WTC11 (cell line): ENCODE data around the gene ZNF273. TPM values are rescaled to one million over a fixed set of nuclear protein-coding genes. Genes with fewer than 3 reads are reported as not detected.

Source experiments
- ATAC-seq: fragments of 200-7000 bp; cut with Tn5 transposase; 2 replicates; pipeline ENCODE4 v1.10.0; 2021; ENCODE audit warnings: mild to moderate bottlenecking, moderate library complexity
- CTCF ChIA-PET: fragments of 300-600 bp; sonication (Branson Sonifier 250); formaldehyde crosslinking; loops from one replicate; lab custom pipeline; 2021; ENCODE audit warnings: antibody characterized with exemption; lab: Charles Lee
- POLR2A ChIA-PET: fragments of 350-600 bp; sonication (Branson Sonifier 250); formaldehyde crosslinking; loops from one replicate; lab custom pipeline; 2021; ENCODE audit warnings: antibody characterized with exemption; lab: Charles Lee
- DNase-seq: peaks from one replicate; pipeline ENCODE4 v3.0.0; 2021; ENCODE audit warnings: low spot score
- H3K27ac Mint-ChIP-seq: 2 replicates; pipeline ENCODE4 v1.8.0; 2021; ENCODE audit warnings: mixed read lengths
- H3K27me3 Mint-ChIP-seq: 2 replicates; pipeline ENCODE4 v1.8.0; 2021; ENCODE audit warnings: low read depth, mild to moderate bottlenecking, moderate library complexity, mixed read lengths
- H3K36me3 Mint-ChIP-seq: 2 replicates; pipeline ENCODE4 v1.8.0; 2021; ENCODE audit warnings: mixed read lengths
- H3K4me1 Mint-ChIP-seq: 2 replicates; pipeline ENCODE4 v1.8.0; 2022; ENCODE audit warnings: mixed read lengths
- H3K4me3 Mint-ChIP-seq: 2 replicates; pipeline ENCODE4 v1.8.0; 2021; ENCODE audit warnings: mild to moderate bottlenecking, moderate library complexity, mixed read lengths
- H3K9me3 Mint-ChIP-seq: 2 replicates; pipeline ENCODE4 v1.8.0; 2021; ENCODE audit warnings: mixed read lengths
- ATF1 ChIP-seq: sonication (generic); formaldehyde crosslinking; IDR thresholded peaks from 2 replicates; pipeline ENCODE4 v1.8.1; 2023; ENCODE audit warnings: mild to moderate bottlenecking, moderate library complexity, missing genetic modification reagents
- ATF3 ChIP-seq: sonication (generic); formaldehyde crosslinking; conservative IDR thresholded peaks from 2 replicates; pipeline ENCODE4 v1.8.1; 2022; ENCODE audit warnings: mild to moderate bottlenecking, missing genetic modification reagents
- CDX4 ChIP-seq: fragments of 250-450 bp; sonication (Bioruptor Pico); IDR thresholded peaks from 2 replicates; pipeline ENCODE4 v1.9.0; 2021; ENCODE audit warnings: moderate library complexity, mild to moderate bottlenecking, inconsistent platforms, borderline replicate concordance
- ESRRA ChIP-seq: sonication (generic); formaldehyde crosslinking; IDR thresholded peaks from 2 replicates; pipeline ENCODE4 v1.8.1; 2022; ENCODE audit warnings: mild to moderate bottlenecking, missing genetic modification reagents, borderline replicate concordance
- FOXK1 ChIP-seq: sonication (generic); formaldehyde crosslinking; IDR thresholded peaks from 2 replicates; pipeline ENCODE4 v1.8.0; 2022; ENCODE audit warnings: mild to moderate bottlenecking, moderate library complexity, missing genetic modification reagents
- HMGXB4 ChIP-seq: sonication (generic); formaldehyde crosslinking; IDR thresholded peaks from 2 replicates; pipeline ENCODE4 v1.8.1; 2023; ENCODE audit warnings: mild to moderate bottlenecking, moderate library complexity, missing genetic modification reagents
- IRF2 ChIP-seq: sonication (generic); formaldehyde crosslinking; IDR thresholded peaks from 2 replicates; pipeline ENCODE4 v1.8.0; 2022; ENCODE audit warnings: low read depth, missing genetic modification reagents, borderline replicate concordance
- JUN ChIP-seq: sonication (generic); formaldehyde crosslinking; IDR thresholded peaks from 2 replicates; pipeline ENCODE4 v1.8.0; 2023; ENCODE audit warnings: mild to moderate bottlenecking, missing genetic modification reagents
- MXD4 ChIP-seq: fragments of 250-450 bp; sonication (Bioruptor Pico); IDR thresholded peaks from 2 replicates; pipeline ENCODE4 v1.8.0; 2021; ENCODE audit warnings: mild to moderate bottlenecking, moderate library complexity, borderline replicate concordance
- NFE2L1 ChIP-seq: sonication (generic); formaldehyde crosslinking; IDR thresholded peaks from 2 replicates; pipeline ENCODE4 v1.8.1; 2023; ENCODE audit warnings: missing genetic modification reagents
- SOX15 ChIP-seq: fragments of 250-450 bp; sonication (Bioruptor Pico); IDR thresholded peaks from 2 replicates; pipeline ENCODE4 v1.9.0; 2021; ENCODE audit warnings: mild to moderate bottlenecking
- TEAD1 ChIP-seq: sonication (generic); formaldehyde crosslinking; IDR thresholded peaks from 2 replicates; pipeline ENCODE4 v1.8.0; 2022; ENCODE audit warnings: mild to moderate bottlenecking, missing genetic modification reagents
- ZBTB21 ChIP-seq: sonication (generic); formaldehyde crosslinking; IDR thresholded peaks from 2 replicates; pipeline ENCODE4 v1.8.1; 2023; ENCODE audit warnings: mild to moderate bottlenecking, missing genetic modification reagents, borderline replicate concordance
- ZNF263 ChIP-seq: sonication (generic); formaldehyde crosslinking; IDR thresholded peaks from 2 replicates; pipeline ENCODE4 v1.8.1; 2022; ENCODE audit warnings: low read depth, mild to moderate bottlenecking, moderate library complexity, missing genetic modification reagents
- ZNF423 ChIP-seq: fragments of 250-450 bp; sonication (Bioruptor Pico); IDR thresholded peaks from 2 replicates; pipeline ENCODE4 v2.1.2; 2022; ENCODE audit warnings: mild to moderate bottlenecking, moderate library complexity
- ZNF671 ChIP-seq: fragments of 250-450 bp; sonication (Bioruptor Pico); IDR thresholded peaks from 2 replicates; pipeline ENCODE4 v1.8.0; 2021; ENCODE audit warnings: mild to moderate bottlenecking
- total RNA-seq: library from RNA; stranded (reverse); gene quantifications from 3 replicates; pipeline ENCODE4 v1.2.3, GENCODE V29; 2021
- TF ChIP-seq, protein P1 (sequence below): sonication (generic); formaldehyde crosslinking; IDR thresholded peaks from 2 replicates; pipeline ENCODE4 v1.8.1; 2022; ENCODE audit warnings: missing genetic modification reagents, borderline replicate concordance
- TF ChIP-seq, protein P2 (sequence below): sonication (generic); formaldehyde crosslinking; IDR thresholded peaks from 2 replicates; pipeline ENCODE4 v1.8.0; 2023; ENCODE audit warnings: missing genetic modification reagents
- TF ChIP-seq, protein P3 (sequence below): fragments of 250-450 bp; sonication (Bioruptor Pico); IDR thresholded peaks from 2 replicates; pipeline ENCODE4 v2.1.2; 2022; ENCODE audit warnings: mild to moderate bottlenecking, moderate library complexity

The ZNF273 gene
- total RNA-seq, 1 experiment from 2014 or later, result 12.1 TPM

DNA sequence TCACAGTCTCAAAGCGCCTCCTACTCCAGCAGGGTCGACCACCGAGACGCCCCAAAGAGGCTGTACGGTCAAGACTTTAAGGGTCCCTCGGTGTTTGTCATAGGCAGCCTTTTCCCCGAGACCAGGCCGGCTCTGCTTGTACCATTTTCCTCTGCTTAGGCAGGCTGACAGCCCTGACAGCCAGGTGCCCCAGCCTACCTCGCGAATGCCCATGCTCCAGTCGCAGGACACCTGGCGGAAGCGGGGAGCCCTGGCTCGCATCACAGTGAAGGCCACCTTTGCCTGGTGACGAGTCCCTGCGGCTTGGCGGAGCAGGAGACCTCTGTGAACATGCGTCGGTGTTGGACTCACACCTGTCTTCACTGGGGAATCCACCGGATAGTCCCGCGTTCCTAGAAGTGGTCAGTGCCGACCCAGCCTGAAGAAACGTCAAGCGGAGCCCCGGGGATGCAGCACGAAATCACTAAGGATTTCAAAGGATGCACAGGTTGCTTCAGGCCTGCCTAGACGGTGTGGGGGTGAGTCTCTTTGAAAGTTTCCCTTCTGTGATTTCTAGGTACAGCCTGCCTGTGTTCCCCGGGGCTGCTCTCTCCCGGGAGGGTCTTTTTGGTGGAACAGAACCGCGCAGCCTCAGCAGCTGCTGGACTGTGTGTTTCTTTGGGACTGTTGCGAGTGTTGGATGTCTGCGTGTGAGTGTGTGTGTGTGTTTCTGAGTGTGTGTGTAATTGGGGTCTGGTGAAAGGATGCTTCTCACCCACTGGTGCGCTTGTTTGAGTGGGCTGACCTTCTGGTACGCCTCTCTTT is 30.5 kb upstream of the ZNF273 start (continued):
- TF ChIP-seq HMGXB4 (CRISPR knock-in tag) (no peak), ZNF263 (no peak), FOXK1 (CRISPR knock-in tag) (no peak)

GRCh38 chr7:64873155-64873500 is 29.9 kb upstream of the ZNF273 start:
- POLR2A ChIA-PET, result no interaction called here
- ATAC-seq (no peak), DNase-seq (no peak)
- CTCF ChIA-PET, result no interaction called here
- peaks cover 38% of the 10 kb centered on the region for H3K27me3 Mint-ChIP-seq
- peaks cover 20% of the 10 kb centered on the region; the same call in 1 of the 2 replicates for H3K36me3 Mint-ChIP-seq
- peaks cover 42% of the 10 kb centered on the region for H3K9me3 Mint-ChIP-seq
- H3K27ac Mint-ChIP-seq, result no peak overlapping the region
- H3K4me1 Mint-ChIP-seq, result peaks cover 2% of the 10 kb centered on the region; the same call in 1 of the 2 replicates
- TF ChIP-seq SOX15 (CRISPR knock-in tag) (no peak), CDX4 (no peak), ATF3 (CRISPR knock-in tag) (no peak), IRF2 (CRISPR knock-in tag) (no peak), ZBTB21 (no peak), FOXK1 (CRISPR knock-in tag) (no peak), MXD4 (no peak), ATF1 (CRISPR knock-in tag) (no peak), NFE2L1 (CRISPR knock-in tag) (no peak), ZNF671 (CRISPR knock-in tag) (no peak), JUN (CRISPR knock-in tag) (no peak), TEAD1 (CRISPR knock-in tag) (no peak), ZNF423 (CRISPR knock-in tag) (no peak), ESRRA (CRISPR knock-in tag) (no peak)
- TF ChIP-seq, protein P1, sequence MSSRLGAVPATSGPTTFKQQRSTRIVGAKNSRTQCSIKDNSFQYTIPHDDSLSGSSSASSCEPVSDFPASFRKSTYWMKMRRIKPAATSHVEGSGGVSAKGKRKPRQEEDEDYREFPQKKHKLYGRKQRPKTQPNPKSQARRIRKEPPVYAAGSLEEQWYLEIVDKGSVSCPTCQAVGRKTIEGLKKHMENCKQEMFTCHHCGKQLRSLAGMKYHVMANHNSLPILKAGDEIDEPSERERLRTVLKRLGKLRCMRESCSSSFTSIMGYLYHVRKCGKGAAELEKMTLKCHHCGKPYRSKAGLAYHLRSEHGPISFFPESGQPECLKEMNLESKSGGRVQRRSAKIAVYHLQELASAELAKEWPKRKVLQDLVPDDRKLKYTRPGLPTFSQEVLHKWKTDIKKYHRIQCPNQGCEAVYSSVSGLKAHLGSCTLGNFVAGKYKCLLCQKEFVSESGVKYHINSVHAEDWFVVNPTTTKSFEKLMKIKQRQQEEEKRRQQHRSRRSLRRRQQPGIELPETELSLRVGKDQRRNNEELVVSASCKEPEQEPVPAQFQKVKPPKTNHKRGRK, result no peak
- TF ChIP-seq, protein P2, sequence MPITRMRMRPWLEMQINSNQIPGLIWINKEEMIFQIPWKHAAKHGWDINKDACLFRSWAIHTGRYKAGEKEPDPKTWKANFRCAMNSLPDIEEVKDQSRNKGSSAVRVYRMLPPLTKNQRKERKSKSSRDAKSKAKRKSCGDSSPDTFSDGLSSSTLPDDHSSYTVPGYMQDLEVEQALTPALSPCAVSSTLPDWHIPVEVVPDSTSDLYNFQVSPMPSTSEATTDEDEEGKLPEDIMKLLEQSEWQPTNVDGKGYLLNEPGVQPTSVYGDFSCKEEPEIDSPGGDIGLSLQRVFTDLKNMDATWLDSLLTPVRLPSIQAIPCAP, result no peak
- TF ChIP-seq, protein P3, sequence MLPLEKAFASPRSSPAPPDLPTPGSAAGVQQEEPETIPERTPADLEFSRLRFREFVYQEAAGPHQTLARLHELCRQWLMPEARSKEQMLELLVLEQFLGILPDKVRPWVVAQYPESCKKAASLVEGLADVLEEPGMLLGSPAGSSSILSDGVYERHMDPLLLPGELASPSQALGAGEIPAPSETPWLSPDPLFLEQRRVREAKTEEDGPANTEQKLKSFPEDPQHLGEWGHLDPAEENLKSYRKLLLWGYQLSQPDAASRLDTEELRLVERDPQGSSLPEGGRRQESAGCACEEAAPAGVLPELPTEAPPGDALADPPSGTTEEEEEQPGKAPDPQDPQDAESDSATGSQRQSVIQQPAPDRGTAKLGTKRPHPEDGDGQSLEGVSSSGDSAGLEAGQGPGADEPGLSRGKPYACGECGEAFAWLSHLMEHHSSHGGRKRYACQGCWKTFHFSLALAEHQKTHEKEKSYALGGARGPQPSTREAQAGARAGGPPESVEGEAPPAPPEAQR (CRISPR knock-in tag), result no peak
- no peak overlapping the region for H3K4me3 Mint-ChIP-seq
